Colonic mucosa (tissue), 4 donors: Measurements from ENCODE around the gene HLA-A. TPM values are rescaled to one million over a fixed set of nuclear protein-coding genes. Genes with fewer than 3 reads are reported as not detected.

Experiments used
- DNase-seq: peaks from one replicate; pipeline ENCODE4 v3.0.0-alpha.2; 2020
- H3K27ac ChIP-seq: fragments of 200-600 bp; one replicate; pipeline ENCODE4 v1.8.0; 2021
- H3K27me3 ChIP-seq: fragments of 200-600 bp; one replicate; pipeline ENCODE4 v1.8.0; 2021
- H3K36me3 ChIP-seq: fragments of 200-600 bp; one replicate; pipeline ENCODE4 v1.8.0; 2021
- H3K4me1 ChIP-seq: fragments of 200-600 bp; one replicate; pipeline ENCODE4 v1.8.0; 2021; ENCODE audit warnings: mild to moderate bottlenecking
- H3K4me3 ChIP-seq: fragments of 200-600 bp; one replicate; pipeline ENCODE4 v1.8.0; 2021
- H3K9ac ChIP-seq, 2 donors: one replicate each; pipeline ENCODE4 v1.7.0; 2013; ENCODE audit warnings: control low read depth in 2 of 2, low read depth in 2 of 2, low read length in 2 of 2
- H3K9me3 ChIP-seq: fragments of 200-600 bp; one replicate; pipeline ENCODE4 v1.8.0; 2021
- intact Hi-C: fragments of 100-400 bp; cut with DNase I; formaldehyde crosslinking; loops from one replicate; pipeline ENCODE4 v1.14.1; 2022
- total RNA-seq, 2 donors: library from RNA; stranded (reverse); fragmentation: NEBNext Ultra II Directional in 1 of 2; extraction: Animal tissue kit (Norgen Biotek cat#: 25700) in 1 of 2; gene quantifications; one replicate each; pipeline ENCODE4 v1.2.1, GENCODE V29; 2021
- TF ChIP-seq, protein P1 (sequence below): fragments of 200-600 bp; IDR thresholded peaks from one replicate; pipeline ENCODE4 v1.8.0; 2022; ENCODE audit warnings: antibody characterized with exemption, mild to moderate bottlenecking
- donor health status: healthy.
- donor health status: DM: no; HTN: no; CAD: no.
- donor health status: DM: no; HTN: no; CAD: no.

Gene HLA-A
- total RNA-seq, 2 donors from 2014 or later: 1,045 to 1,898 TPM

DNA sequence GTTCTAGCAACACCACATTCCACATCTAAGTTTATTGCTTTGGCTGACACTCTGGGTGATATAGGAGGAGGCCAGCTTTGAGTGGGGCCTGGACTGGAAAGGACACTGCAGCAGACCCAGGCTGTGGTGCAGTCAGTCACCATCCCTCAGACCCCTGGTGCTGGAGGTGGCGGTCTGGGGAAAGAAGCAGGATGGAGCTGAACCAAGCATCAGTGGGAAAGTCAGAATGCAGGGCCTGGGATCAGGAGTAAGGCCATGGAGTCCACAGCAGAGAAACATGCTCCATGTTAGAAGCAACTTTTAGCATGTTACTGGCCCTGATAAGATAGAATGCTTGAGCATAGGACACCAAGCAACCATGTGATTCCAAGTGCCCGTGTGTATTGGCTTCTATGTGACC is 5.9 kb downstream of the HLA-A start:
- TF ChIP-seq, protein P1, sequence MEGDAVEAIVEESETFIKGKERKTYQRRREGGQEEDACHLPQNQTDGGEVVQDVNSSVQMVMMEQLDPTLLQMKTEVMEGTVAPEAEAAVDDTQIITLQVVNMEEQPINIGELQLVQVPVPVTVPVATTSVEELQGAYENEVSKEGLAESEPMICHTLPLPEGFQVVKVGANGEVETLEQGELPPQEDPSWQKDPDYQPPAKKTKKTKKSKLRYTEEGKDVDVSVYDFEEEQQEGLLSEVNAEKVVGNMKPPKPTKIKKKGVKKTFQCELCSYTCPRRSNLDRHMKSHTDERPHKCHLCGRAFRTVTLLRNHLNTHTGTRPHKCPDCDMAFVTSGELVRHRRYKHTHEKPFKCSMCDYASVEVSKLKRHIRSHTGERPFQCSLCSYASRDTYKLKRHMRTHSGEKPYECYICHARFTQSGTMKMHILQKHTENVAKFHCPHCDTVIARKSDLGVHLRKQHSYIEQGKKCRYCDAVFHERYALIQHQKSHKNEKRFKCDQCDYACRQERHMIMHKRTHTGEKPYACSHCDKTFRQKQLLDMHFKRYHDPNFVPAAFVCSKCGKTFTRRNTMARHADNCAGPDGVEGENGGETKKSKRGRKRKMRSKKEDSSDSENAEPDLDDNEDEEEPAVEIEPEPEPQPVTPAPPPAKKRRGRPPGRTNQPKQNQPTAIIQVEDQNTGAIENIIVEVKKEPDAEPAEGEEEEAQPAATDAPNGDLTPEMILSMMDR: no peak
- intact Hi-C loops: no loop called here
- no peaks in the 10 kb centered on the region for H3K4me1 ChIP-seq
- H3K27me3 ChIP-seq: no peaks in the 10 kb centered on the region
- no peak for DNase-seq
- no peak overlapping the region for H3K27ac ChIP-seq
- no peak overlapping the region for H3K4me3 ChIP-seq
- no peaks in the 10 kb centered on the region for H3K9me3 ChIP-seq
- H3K9ac ChIP-seq: no peak overlapping the region
- no peaks in the 10 kb centered on the region for H3K36me3 ChIP-seq

DNA sequence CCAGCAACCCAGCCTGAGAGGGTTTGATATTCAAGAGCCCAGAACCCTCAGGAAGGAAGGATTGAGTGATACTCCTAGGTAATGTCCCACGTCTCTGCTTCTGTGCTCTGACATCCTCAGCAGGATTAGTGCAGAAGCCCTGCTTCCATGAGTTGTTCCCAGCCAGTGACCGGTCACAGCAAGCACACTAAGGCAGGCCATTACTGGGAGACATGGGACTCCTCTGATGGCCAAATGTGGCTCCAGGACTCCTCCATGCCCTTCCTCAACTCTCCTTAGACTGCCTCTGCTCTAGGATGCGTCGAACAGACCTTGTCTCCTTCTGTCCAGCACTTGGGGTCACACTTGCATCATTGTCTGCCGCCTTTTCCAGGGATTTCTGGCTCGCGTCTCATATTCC is 7.6 kb downstream of the HLA-A start:
- no peak overlapping the region for H3K4me3 ChIP-seq
- H3K27me3 ChIP-seq: no peaks in the 10 kb centered on the region
- no peaks in the 10 kb centered on the region for H3K9me3 ChIP-seq
- H3K36me3 ChIP-seq: no peaks in the 10 kb centered on the region
- TF ChIP-seq, protein P1: no peak
- no peak overlapping the region for H3K27ac ChIP-seq
- DNase-seq: no peak
- intact Hi-C loops: no loop called here
- H3K9ac ChIP-seq: no peak overlapping the region
- no peaks in the 10 kb centered on the region for H3K4me1 ChIP-seq

DNA sequence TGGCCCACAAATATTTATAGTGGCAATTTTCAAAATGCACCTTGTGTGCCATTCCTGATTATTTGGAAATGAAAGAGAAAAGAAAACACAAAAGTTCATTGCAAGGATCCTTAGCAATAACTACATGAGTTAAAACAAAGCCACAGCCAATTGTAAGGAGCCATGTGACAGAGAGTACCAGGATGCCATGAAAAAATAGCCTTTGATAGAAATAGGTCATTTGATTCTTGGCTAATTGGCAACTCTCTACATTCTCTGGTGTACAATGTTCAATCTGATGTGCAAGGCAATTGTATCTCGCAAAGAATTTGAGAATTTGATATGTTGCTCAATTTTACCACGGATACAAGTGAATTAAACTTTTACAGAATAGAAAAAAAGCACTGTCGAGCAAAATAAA is 9.6 kb downstream of the HLA-A start:
- no peaks in the 10 kb centered on the region for H3K9me3 ChIP-seq
- TF ChIP-seq, protein P1: no peak
- no peaks in the 10 kb centered on the region for H3K4me1 ChIP-seq
- no peak overlapping the region for H3K4me3 ChIP-seq
- intact Hi-C loops: no loop called here
- H3K27me3 ChIP-seq: no peaks in the 10 kb centered on the region
- no peak overlapping the region for H3K9ac ChIP-seq
- H3K27ac ChIP-seq: no peak overlapping the region
- no peak for DNase-seq
- H3K36me3 ChIP-seq: no peaks in the 10 kb centered on the region

DNA sequence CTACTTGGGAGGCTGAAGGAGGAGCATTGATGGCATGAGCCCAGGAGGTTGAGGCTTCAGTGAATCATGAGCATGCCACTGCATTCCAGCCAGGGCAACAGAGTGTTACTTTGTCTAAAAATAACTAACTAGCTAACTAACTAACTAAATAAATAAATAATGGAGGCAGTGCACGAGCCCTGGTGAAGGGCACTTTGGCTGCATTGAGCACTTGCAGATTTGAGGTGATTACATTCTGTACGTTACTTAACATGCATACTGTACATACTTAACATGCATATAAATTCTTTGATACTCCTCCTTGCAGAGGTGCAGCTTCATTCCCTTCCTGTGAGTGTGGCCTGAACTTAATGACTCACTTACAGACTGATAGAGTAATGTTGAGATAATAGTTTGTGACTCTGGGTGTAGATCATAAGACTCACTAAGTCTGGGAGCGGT is 10.7 kb downstream of the HLA-A start:
- Histone ChIP-seq H3K4me3 (no peak overlapping the region), H3K4me1 (no peaks in the 10 kb centered on the region), H3K36me3 (no peaks in the 10 kb centered on the region), H3K9me3 (no peaks in the 10 kb centered on the region), H3K27ac (no peak overlapping the region), H3K9ac (no peak overlapping the region), H3K27me3 (no peaks in the 10 kb centered on the region)
- no peak for DNase-seq
- intact Hi-C loops: no loop called here
- TF ChIP-seq, protein P1: no peak

DNA sequence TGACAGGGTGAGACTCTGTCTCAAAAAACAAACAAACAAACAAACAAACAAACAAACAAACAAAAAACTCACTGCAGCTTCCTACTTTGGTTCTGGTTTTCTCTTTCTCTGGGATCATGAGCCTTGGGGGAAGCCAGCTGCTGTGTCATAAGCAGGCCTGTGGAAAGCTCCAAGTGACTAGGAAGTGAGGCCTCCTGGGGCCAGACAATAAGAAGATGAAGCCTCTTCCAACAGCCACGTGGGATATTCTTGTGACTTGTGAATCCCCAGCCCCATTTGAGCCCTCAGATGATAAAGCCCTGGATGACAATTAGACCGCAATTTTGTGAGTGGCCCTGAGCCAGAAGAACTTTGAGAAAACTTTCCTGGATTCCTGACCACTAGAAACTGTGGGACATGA is 11.4 kb downstream of the HLA-A start:
- no peak for DNase-seq
- no peak overlapping the region for H3K9ac ChIP-seq
- H3K36me3 ChIP-seq: no peaks in the 10 kb centered on the region
- no peaks in the 10 kb centered on the region for H3K9me3 ChIP-seq
- no peaks in the 10 kb centered on the region for H3K27me3 ChIP-seq
- H3K27ac ChIP-seq: no peak overlapping the region
- intact Hi-C loops: no loop called here
- no peaks in the 10 kb centered on the region for H3K4me1 ChIP-seq
- no peak overlapping the region for H3K4me3 ChIP-seq
- TF ChIP-seq, protein P1: no peak

DNA sequence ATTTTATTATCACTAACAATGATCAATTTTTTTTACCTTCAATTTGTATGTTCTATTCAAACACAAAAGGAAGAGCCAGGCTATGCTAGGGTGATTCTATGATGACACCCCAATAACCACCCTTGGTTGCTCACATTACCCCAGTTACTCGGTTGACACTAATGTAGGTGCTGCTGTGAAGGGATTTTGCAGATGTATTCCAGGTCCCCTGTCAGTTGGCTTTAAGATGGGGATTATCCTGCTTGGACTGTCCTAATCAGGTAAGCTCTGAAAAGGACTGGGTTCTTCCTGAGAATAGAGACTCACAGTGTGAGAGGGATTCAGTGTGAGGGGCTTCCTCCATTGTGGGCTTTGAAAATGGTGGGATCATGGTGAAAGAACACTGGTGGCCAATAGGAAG is 11.9 kb downstream of the HLA-A start:
- H3K4me1 ChIP-seq: no peaks in the 10 kb centered on the region
- no peaks in the 10 kb centered on the region for H3K9me3 ChIP-seq
- H3K27me3 ChIP-seq: no peaks in the 10 kb centered on the region
- DNase-seq: no peak
- TF ChIP-seq, protein P1: no peak
- no peak overlapping the region for H3K4me3 ChIP-seq
- no peak overlapping the region for H3K9ac ChIP-seq
- intact Hi-C loops: no loop called here
- no peak overlapping the region for H3K27ac ChIP-seq
- H3K36me3 ChIP-seq: no peaks in the 10 kb centered on the region
